GM12878 (cell line): Measurements from ENCODE around the gene TRAF7. TPM values are rescaled to one million over a fixed set of nuclear protein-coding genes. Genes with fewer than 3 reads are reported as not detected.

Experiments used
- ATAC-seq: fragments of 200-7000 bp; cut with Tn5 transposase; 3 replicates; pipeline ENCODE4 v1.9.1; 2020; ENCODE audit warnings: mild to moderate bottlenecking, moderate library complexity
- BruUV-seq: library from RNA; stranded (reverse); fragments of 400-500 nt; replicated peaks from 2 replicates; lab custom pipeline; 2021; lab: Mats Ljungman, UMichigan
- CTCF ChIA-PET: fragments of 300-600 bp; sonication (Branson Sonifier 250); formaldehyde crosslinking; extraction: SDS; loops from one replicate; lab custom pipeline; 2021; ENCODE audit warnings: inconsistent platforms; lab: Yijun Ruan, JAX
- POLR2A ChIA-PET: fragments of 350-600 bp; formaldehyde crosslinking; extraction: SDS; loops from one replicate; lab custom pipeline; 2021; ENCODE audit warnings: inconsistent platforms; lab: Charles Lee
- RAD21 ChIA-PET: fragments of 300-600 bp; sonication (Branson Sonifier 250); formaldehyde crosslinking; loops from one replicate; lab custom pipeline; 2023; ENCODE audit warnings: antibody characterized with exemption; ENCODE audit not compliant: unreplicated experiment; lab: Charles Lee
- SMC1A ChIA-PET: fragments of 300-600 bp; sonication (Branson Sonifier 250); formaldehyde crosslinking; loops from one replicate; lab custom pipeline; 2023; ENCODE audit not compliant: unreplicated experiment, uncharacterized antibody; lab: Charles Lee
- DNase-seq: peaks from one replicate; pipeline ENCODE4 v3.0.0-alpha.2; 2011; ENCODE audit warnings: low read depth, low spot score
- FAIRE-seq: peaks from 3 replicates; lab custom pipeline; 2011; peaks lifted over from hg19 to GRCh38; lab: Jason Lieb, UNC
- H2AFZ ChIP-seq: 2 replicates; pipeline ENCODE4 v1.6.0; 2011; ENCODE audit warnings: low read depth, low read length, control low read depth; ENCODE audit not compliant: control insufficient read depth
- H3K27ac ChIP-seq: 2 replicates; pipeline ENCODE4 v1.5.1; 2011; ENCODE audit warnings: control low read depth; ENCODE audit not compliant: control insufficient read depth, insufficient read depth
- H3K27me3 ChIP-seq, 2 experiments: replicated peaks in 1 of 2; 2 replicates each; pipeline versions ENCODE4 v1.6.0 to v1.6.1; 2011; ENCODE audit warnings: low read length in 1 of 2; ENCODE audit not compliant: control insufficient read depth in 2 of 2, insufficient read depth in 2 of 2
- H3K36me3 ChIP-seq, 2 experiments: 2 replicates each; pipeline ENCODE4 v1.5.1; 2011; ENCODE audit warnings: low read length in 1 of 2; ENCODE audit not compliant: control insufficient read depth in 2 of 2, insufficient read depth in 2 of 2
- H3K4me1 ChIP-seq: 2 replicates; pipeline ENCODE4 v1.6.1; 2011; ENCODE audit warnings: mild to moderate bottlenecking, low read length, moderate library complexity, mixed read lengths; ENCODE audit not compliant: control insufficient read depth, insufficient read depth
- H3K4me2 ChIP-seq: 2 replicates; pipeline ENCODE4 v1.6.0; 2011; ENCODE audit warnings: control low read depth; ENCODE audit not compliant: control insufficient read depth, insufficient read depth
- H3K4me3 ChIP-seq: fragments of 200-600 bp; sonication (generic); 2 replicates; pipeline ENCODE4 v1.5.1; 2016
- H3K79me2 ChIP-seq: 2 replicates; pipeline ENCODE4 v1.6.0; 2011; ENCODE audit warnings: low read length; ENCODE audit not compliant: control insufficient read depth, insufficient read depth
- H3K9ac ChIP-seq: 2 replicates; pipeline ENCODE4 v1.8.0; 2011; ENCODE audit warnings: low read length, control low read depth, mixed read lengths; ENCODE audit not compliant: control insufficient read depth, insufficient read depth
- H3K9me3 ChIP-seq: replicated peaks from 3 replicates; pipeline ENCODE4 v1.5.1; 2011; ENCODE audit warnings: mild to moderate bottlenecking, low read length; ENCODE audit not compliant: control insufficient read depth, insufficient read depth
- H4K20me1 ChIP-seq: 2 replicates; pipeline ENCODE4 v1.6.0; 2011; ENCODE audit not compliant: control insufficient read depth, insufficient read depth
- ASH2L ChIP-seq: fragments of 300-600, 200-600 bp; sonication (generic); IDR thresholded peaks from 2 replicates; pipeline ENCODE4 v1.6.1; 2017; ENCODE audit warnings: low read depth, mild to moderate bottlenecking, borderline replicate concordance
- CREB1 ChIP-seq: IDR thresholded peaks from 2 replicates; pipeline ENCODE4 v1.6.1; 2012; ENCODE audit warnings: low read depth, mild to moderate bottlenecking, inconsistent platforms
- EGR1 ChIP-seq, 2 experiments: IDR thresholded peaks; 1 replicate in 1 of 2; 2 replicates in 1 of 2; pipeline ENCODE4 v1.6.1; 2011 to 2012; ENCODE audit warnings: low read depth in 2 of 2, low read length in 2 of 2, borderline replicate concordance in 1 of 2, mild to moderate bottlenecking in 1 of 2, moderate library complexity in 1 of 2
- FOXK2 ChIP-seq: fragments of 450-650 bp; IDR thresholded peaks from 2 replicates; pipeline ENCODE4 v1.6.1; 2017; ENCODE audit warnings: mild to moderate bottlenecking, moderate library complexity
- HCFC1 ChIP-seq: fragments of 150-350 bp; IDR thresholded peaks from 2 replicates; pipeline ENCODE4 v1.6.1; 2014; ENCODE audit warnings: low read length
- KDM1A ChIP-seq: fragments of 200-600 bp; sonication (generic); IDR thresholded peaks from 2 replicates; pipeline ENCODE4 v1.6.1; 2016; ENCODE audit warnings: borderline replicate concordance
- KLF5 ChIP-seq: fragments of 450-650 bp; IDR thresholded peaks from 2 replicates; pipeline ENCODE4 v1.6.1; 2014; ENCODE audit warnings: mild to moderate bottlenecking; ENCODE audit not compliant: partially characterized antibody
- NFIC ChIP-seq: IDR thresholded peaks from 2 replicates; pipeline ENCODE4 v1.6.1; 2012; ENCODE audit warnings: low read depth, mild to moderate bottlenecking, inconsistent platforms, low read length, moderate library complexity
- POLR2AphosphoS5 ChIP-seq: IDR thresholded peaks from 2 replicates; pipeline ENCODE4 v1.6.1; 2011; ENCODE audit warnings: mild to moderate bottlenecking, low read length, inconsistent platforms
- SP1 ChIP-seq: IDR thresholded peaks from one replicate; pipeline ENCODE4 v1.6.1; 2011; ENCODE audit warnings: low read depth, low read length
- TCF3 ChIP-seq: IDR thresholded peaks from 2 replicates; pipeline ENCODE4 v1.6.1; 2012; ENCODE audit warnings: low read depth, mild to moderate bottlenecking, low read length, borderline replicate concordance; ENCODE audit not compliant: insufficient read depth
- WGBS: methylation state at CpG from one replicate; pipeline ENCODE4 v1.1.6; 2016; ENCODE audit warnings: low lambda C conversion rate; ENCODE audit not compliant: insufficient replicate concordance, insufficient coverage; ENCODE audit errors: missing lambda C conversion rate; 5-methylcytosine and 5-hydroxymethylcytosine counted together
- in situ Hi-C: fragments of 300-500 bp; cut with MboI; formaldehyde crosslinking; loops from 9 replicates; pipeline ENCODE4 v1.14.3; 2018; ENCODE audit warnings: mixed read lengths
- intact Hi-C: fragments of 100-400 bp; cut with micrococcal nuclease; formaldehyde crosslinking; loops from one replicate; pipeline ENCODE4 v1.14.2; 2022; ENCODE audit not compliant: unreplicated experiment
- polyA plus RNA-seq, 11 experiments: library from polyadenylated mRNA; depleted of rRNA in 4 of 11; unstranded in 6 of 11; stranded (reverse) in 5 of 11; fragments of >200 nt; fragmentation: Nextera tagmentation in 4 of 11; fragmentation: Illumina TruSeq in 1 of 11; extraction: Ambion mirVana in 4 of 11; extraction: Trizol in 1 of 11; gene quantifications; 1 replicate in 1 of 11; 2 replicates in 10 of 11; pipeline versions ENCODE4 v1.2.1 to v1.2.3, GENCODE V29; 2011 to 2016; ENCODE audit warnings: inconsistent platforms in 2 of 11, missing spikeins in 2 of 11, low read depth in 1 of 11
- total RNA-seq, 4 experiments: library from RNA; depleted of rRNA in 3 of 4; stranded (reverse); fragments of >200 nt in 3 of 4; fragmentation: Illumina TruSeq in 1 of 4; extraction: Trizol in 1 of 4; gene quantifications; 2 replicates each; pipeline versions ENCODE4 v1.2.1 to v1.2.3, GENCODE V29; 2013 to 2021
- TF ChIP-seq, protein P1 (sequence below), 3 experiments: IDR thresholded peaks in 2 of 3; conservative IDR thresholded peaks in 1 of 3; 2 replicates each; pipeline ENCODE4 v1.5.1; 2011; ENCODE audit warnings: low read depth in 3 of 3, low read length in 3 of 3, mild to moderate bottlenecking in 3 of 3, control low read depth in 2 of 3, moderate library complexity in 2 of 3, inconsistent platforms in 1 of 3, mixed read lengths in 1 of 3; ENCODE audit not compliant: control insufficient read depth in 2 of 3, insufficient read depth in 1 of 3; ENCODE audit errors: extremely low read depth in 1 of 3
- TF ChIP-seq, protein P2 (sequence below): fragments of 450-650 bp; IDR thresholded peaks from 2 replicates; pipeline ENCODE4 v1.6.1; 2016; ENCODE audit warnings: mild to moderate bottlenecking

The TRAF7 gene
- total and polyA plus RNA-seq, 10 of the 15 experiments (the other 5 are each of a cell fraction or from before 2014, with no cell fraction given) = 0.61 to 87.0 (median 30.0) TPM

- TF ChIP-seq KLF5 = no peak
- TF ChIP-seq SP1 = no peak
- no peak for TF ChIP-seq ASH2L
- no peak for TF ChIP-seq KDM1A
- no peak for TF ChIP-seq HCFC1
- TF ChIP-seq POLR2AphosphoS5 = no peak
Observed at GRCh38 chr16:2187212-2187611, 31.6 kb downstream of the TRAF7 start (continued).

GRCh38 chr16:2188395-2188794 is 32.8 kb downstream of the TRAF7 start:
- FAIRE-seq (no peak), ATAC-seq (no peak), DNase-seq (no peak)
- TF ChIP-seq NFIC = no peak
- no peak for TF ChIP-seq CREB1
- TF ChIP-seq, protein P1, sequence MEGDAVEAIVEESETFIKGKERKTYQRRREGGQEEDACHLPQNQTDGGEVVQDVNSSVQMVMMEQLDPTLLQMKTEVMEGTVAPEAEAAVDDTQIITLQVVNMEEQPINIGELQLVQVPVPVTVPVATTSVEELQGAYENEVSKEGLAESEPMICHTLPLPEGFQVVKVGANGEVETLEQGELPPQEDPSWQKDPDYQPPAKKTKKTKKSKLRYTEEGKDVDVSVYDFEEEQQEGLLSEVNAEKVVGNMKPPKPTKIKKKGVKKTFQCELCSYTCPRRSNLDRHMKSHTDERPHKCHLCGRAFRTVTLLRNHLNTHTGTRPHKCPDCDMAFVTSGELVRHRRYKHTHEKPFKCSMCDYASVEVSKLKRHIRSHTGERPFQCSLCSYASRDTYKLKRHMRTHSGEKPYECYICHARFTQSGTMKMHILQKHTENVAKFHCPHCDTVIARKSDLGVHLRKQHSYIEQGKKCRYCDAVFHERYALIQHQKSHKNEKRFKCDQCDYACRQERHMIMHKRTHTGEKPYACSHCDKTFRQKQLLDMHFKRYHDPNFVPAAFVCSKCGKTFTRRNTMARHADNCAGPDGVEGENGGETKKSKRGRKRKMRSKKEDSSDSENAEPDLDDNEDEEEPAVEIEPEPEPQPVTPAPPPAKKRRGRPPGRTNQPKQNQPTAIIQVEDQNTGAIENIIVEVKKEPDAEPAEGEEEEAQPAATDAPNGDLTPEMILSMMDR (IDR thresholded peaks at IDR 0.05 in 2 of 3, conservative IDR thresholded peaks at IDR 0.05 in 1 of 3; ENCODE audit: control insufficient read depth in 2 of 3, extremely low read depth in 1 of 3, insufficient read depth in 1 of 3, low read depth in 3 of 3, low read length in 3 of 3) = no peak
- TF ChIP-seq EGR1 (IDR thresholded peaks at IDR 0.05; ENCODE audit: borderline replicate concordance in 1 of 2, low read depth in 2 of 2, low read length in 2 of 2) = no peak
- TF ChIP-seq, protein P2, sequence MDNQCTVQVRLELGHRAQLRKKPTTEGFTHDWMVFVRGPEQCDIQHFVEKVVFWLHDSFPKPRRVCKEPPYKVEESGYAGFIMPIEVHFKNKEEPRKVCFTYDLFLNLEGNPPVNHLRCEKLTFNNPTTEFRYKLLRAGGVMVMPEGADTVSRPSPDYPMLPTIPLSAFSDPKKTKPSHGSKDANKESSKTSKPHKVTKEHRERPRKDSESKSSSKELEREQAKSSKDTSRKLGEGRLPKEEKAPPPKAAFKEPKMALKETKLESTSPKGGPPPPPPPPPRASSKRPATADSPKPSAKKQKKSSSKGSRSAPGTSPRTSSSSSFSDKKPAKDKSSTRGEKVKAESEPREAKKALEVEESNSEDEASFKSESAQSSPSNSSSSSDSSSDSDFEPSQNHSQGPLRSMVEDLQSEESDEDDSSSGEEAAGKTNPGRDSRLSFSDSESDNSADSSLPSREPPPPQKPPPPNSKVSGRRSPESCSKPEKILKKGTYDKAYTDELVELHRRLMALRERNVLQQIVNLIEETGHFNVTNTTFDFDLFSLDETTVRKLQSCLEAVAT = no peak
- TF ChIP-seq TCF3 = no peak
- no peak for TF ChIP-seq FOXK2
- H3K9ac ChIP-seq = no peak overlapping the region
- no peaks in the 10 kb centered on the region for H3K9me3 ChIP-seq
- ChIA-PET RAD21 (interaction anchor here (0.6 to 0.7 kb wide), 2 partner anchors 48 to 128 kb away, joined by 3 read pairs; no protein-coding TSS in a partner anchor), POLR2A (no interaction called here), SMC1A (no interaction called here), CTCF (interaction anchor here (0.6 kb wide), 1 partner anchor 27 kb away, joined by 3 read pairs; no protein-coding TSS in a partner anchor)
- H2AFZ ChIP-seq = no peak overlapping the region
- intact Hi-C loops = no loop called here
- no peaks in the 10 kb centered on the region for H3K4me1 ChIP-seq
- no peaks in the 10 kb centered on the region for H3K79me2 ChIP-seq
- in situ Hi-C loops = no loop called here
- no peaks in the 10 kb centered on the region for H3K27me3 ChIP-seq
- H3K4me3 ChIP-seq = no peak overlapping the region
- no TSS peak for BruUV-seq
- no peak overlapping the region for H3K4me2 ChIP-seq
- H3K27ac ChIP-seq = no peak overlapping the region
- WGBS = 51% methylated on average over 8 of the region's 8 CpGs
- H4K20me1 ChIP-seq = no peaks in the 10 kb centered on the region
- no peaks in the 10 kb centered on the region for H3K36me3 ChIP-seq
